H1 (cell line): ENCODE data around the gene APBA2. TPM values are rescaled to one million over a fixed set of nuclear protein-coding genes. Genes with fewer than 3 reads are reported as not detected.

ENCODE experiments used
- CTCF ChIA-PET: fragments of 300-600 bp; sonication (Branson Sonifier 250); formaldehyde crosslinking; loops from one replicate; lab custom pipeline; 2021; ENCODE audit not compliant: partially characterized antibody; lab: Charles Lee
- POLR2A ChIA-PET: fragments of 300-600 bp; sonication (Branson Sonifier 250); formaldehyde crosslinking; loops from one replicate; lab custom pipeline; 2021; ENCODE audit warnings: inconsistent platforms; ENCODE audit not compliant: partially characterized antibody; lab: Charles Lee
- DNase-seq, 2 experiments: peaks; one replicate each; pipeline versions ENCODE4 v3.0.0 to v3.0.0-alpha.2; 2010 to 2022; ENCODE audit warnings: low spot score in 2 of 2, low read depth in 1 of 2, mixed read lengths in 1 of 2
- FAIRE-seq: peaks from 2 replicates; lab custom pipeline; 2011; peaks lifted over from hg19 to GRCh38; lab: Jason Lieb, UNC
- H2AFZ ChIP-seq: 2 replicates; pipeline ENCODE4 v1.8.1; 2012; ENCODE audit warnings: low read length, inconsistent platforms
- H2AK5ac ChIP-seq: 2 replicates; pipeline ENCODE4 v1.6.1; 2013; ENCODE audit warnings: low read depth, low read length
- H2BK120ac ChIP-seq: replicated peaks from 2 replicates; pipeline ENCODE3; 2013; ENCODE audit warnings: low read depth, low read length, inconsistent platforms
- H2BK12ac ChIP-seq: 2 replicates; pipeline ENCODE4 v1.6.1; 2013; ENCODE audit warnings: low read depth, low read length
- H2BK15ac ChIP-seq: 2 replicates; pipeline ENCODE4 v1.6.1; 2013; ENCODE audit warnings: low read length
- H2BK20ac ChIP-seq: 2 replicates; pipeline ENCODE4 v1.6.1; 2013; ENCODE audit warnings: low read length
- H2BK5ac ChIP-seq: 2 replicates; pipeline ENCODE4 v1.6.1; 2013; ENCODE audit warnings: low read depth, low read length
- H3K14ac ChIP-seq: 2 replicates; pipeline ENCODE4 v1.6.1; 2013; ENCODE audit warnings: inconsistent platforms; ENCODE audit not compliant: insufficient read length
- H3K18ac ChIP-seq: 2 replicates; pipeline ENCODE4 v1.6.1; 2013; ENCODE audit warnings: low read length; ENCODE audit errors: extremely low read depth
- H3K23ac ChIP-seq: 2 replicates; pipeline ENCODE4 v1.6.1; 2013; ENCODE audit warnings: inconsistent platforms; ENCODE audit not compliant: insufficient read length
- H3K23me2 ChIP-seq: 2 replicates; pipeline ENCODE4 v1.6.1; 2013; ENCODE audit warnings: low read depth, low read length
- H3K27ac ChIP-seq: 2 replicates; pipeline ENCODE4 v1.6.1; 2011; ENCODE audit warnings: low read depth, low read length, inconsistent platforms
- H3K27me3 ChIP-seq, 4 experiments: replicated peaks in 1 of 4; 1 replicate in 1 of 4; 2 replicates in 3 of 4; pipeline versions ENCODE4 v1.6.1 to v1.8.1; 2011 to 2013; ENCODE audit warnings: low read length in 3 of 4, mild to moderate bottlenecking in 3 of 4, inconsistent platforms in 2 of 4, mixed read lengths in 2 of 4, moderate library complexity in 1 of 4; ENCODE audit not compliant: control insufficient read depth in 3 of 4, insufficient read depth in 3 of 4; ENCODE audit errors: extremely low read depth in 1 of 4
- H3K36me3 ChIP-seq, 4 experiments: 2 replicates each; pipeline versions ENCODE4 v1.6.1 to v1.8.1; 2011 to 2013; ENCODE audit warnings: mild to moderate bottlenecking in 4 of 4, low read length in 3 of 4, moderate library complexity in 2 of 4, control low read depth in 1 of 4, inconsistent platforms in 1 of 4; ENCODE audit not compliant: insufficient read depth in 4 of 4, control insufficient read depth in 2 of 4
- H3K4ac ChIP-seq: replicated peaks from 2 replicates; pipeline ENCODE3; 2013; ENCODE audit warnings: low read length, low read depth, mixed read lengths, inconsistent platforms; ENCODE audit not compliant: insufficient read length
- H3K4me1 ChIP-seq, 4 experiments: replicated peaks in 1 of 4; 1 replicate in 1 of 4; 2 replicates in 3 of 4; pipeline versions ENCODE4 v1.6.1 to v1.8.1; 2011 to 2013; ENCODE audit warnings: low read length in 3 of 4, inconsistent platforms in 2 of 4, mixed read lengths in 1 of 4; ENCODE audit not compliant: insufficient read depth in 4 of 4, control insufficient read depth in 3 of 4
- H3K4me2 ChIP-seq, 2 experiments: 2 replicates each; pipeline versions ENCODE4 v1.6.1 to v1.8.1; 2011 to 2013; ENCODE audit warnings: low read depth in 2 of 2, low read length in 2 of 2, control low read depth in 1 of 2, inconsistent platforms in 1 of 2, mild to moderate bottlenecking in 1 of 2; ENCODE audit not compliant: insufficient read depth in 1 of 2
- H3K4me3 ChIP-seq, 4 experiments: fragments of 200-600, 300-600 bp in 1 of 4; sonication (generic), shearing (Covaris generic), sonication (Bioruptor Twin) in 1 of 4; 2 replicates each; pipeline versions ENCODE4 v1.5.1 to v1.8.1; 2011 to 2016; ENCODE audit warnings: low read length in 4 of 4, low read depth in 3 of 4, control low read depth in 2 of 4, inconsistent platforms in 2 of 4, mild to moderate bottlenecking in 2 of 4, mixed read lengths in 1 of 4, moderate library complexity in 1 of 4; ENCODE audit not compliant: insufficient read depth in 2 of 4; ENCODE audit errors: extremely low read depth in 1 of 4
- H3K56ac ChIP-seq: replicated peaks from 2 replicates; pipeline ENCODE3; 2013; ENCODE audit warnings: low read depth, mild to moderate bottlenecking, mixed read lengths, low read length, inconsistent platforms; ENCODE audit not compliant: insufficient read length
- H3K79me1 ChIP-seq: 2 replicates; pipeline ENCODE4 v1.6.1; 2013; ENCODE audit warnings: low read depth, low read length, control low read depth
- H3K79me2 ChIP-seq, 2 experiments: 2 replicates each; pipeline versions ENCODE4 v1.6.1 to v1.8.1; 2012 to 2013; ENCODE audit warnings: low read length in 2 of 2, mild to moderate bottlenecking in 2 of 2, inconsistent platforms in 1 of 2; ENCODE audit not compliant: insufficient read depth in 2 of 2, control insufficient read depth in 1 of 2
- H3K9ac ChIP-seq, 4 experiments: replicated peaks in 1 of 4; 1 replicate in 1 of 4; 2 replicates in 3 of 4; pipeline versions ENCODE4 v1.6.1 to v1.8.1; 2011 to 2013; ENCODE audit warnings: low read depth in 3 of 4, low read length in 3 of 4, control low read depth in 2 of 4, mild to moderate bottlenecking in 2 of 4, moderate library complexity in 2 of 4, inconsistent platforms in 1 of 4; ENCODE audit errors: extremely low read depth in 1 of 4
- H3K9me3 ChIP-seq, 2 experiments: 2 replicates each; pipeline versions ENCODE4 v1.6.1 to v1.8.1; 2012 to 2013; ENCODE audit warnings: mild to moderate bottlenecking in 2 of 2, moderate library complexity in 2 of 2, control low read depth in 1 of 2, inconsistent platforms in 1 of 2, low read depth in 1 of 2, low read length in 1 of 2, mixed read lengths in 1 of 2; ENCODE audit not compliant: insufficient read depth in 2 of 2
- H4K20me1 ChIP-seq, 2 experiments: replicated peaks in 1 of 2; 2 replicates each; pipeline versions ENCODE3 to v1.8.1; 2011 to 2013; ENCODE audit warnings: inconsistent platforms in 2 of 2, low read length in 2 of 2, mild to moderate bottlenecking in 1 of 2; ENCODE audit not compliant: insufficient read depth in 2 of 2, control insufficient read depth in 1 of 2
- H4K5ac ChIP-seq: 2 replicates; pipeline ENCODE4 v1.6.1; 2013; ENCODE audit warnings: low read length, low read depth, mixed read lengths, inconsistent platforms; ENCODE audit not compliant: insufficient read length
- H4K8ac ChIP-seq: 2 replicates; pipeline ENCODE4 v1.8.0; 2013; ENCODE audit warnings: mild to moderate bottlenecking, moderate library complexity, low read length, inconsistent platforms; ENCODE audit not compliant: insufficient read depth; ENCODE audit errors: extremely low read depth
- H4K91ac ChIP-seq: replicated peaks from 2 replicates; pipeline ENCODE3; 2013; ENCODE audit warnings: low read length, mixed read lengths, inconsistent platforms; ENCODE audit not compliant: insufficient read length
- BACH1 ChIP-seq: IDR thresholded peaks from 2 replicates; pipeline ENCODE4 v1.6.1; 2012; ENCODE audit warnings: low read length, improper control_type of control experiment
- BCL11A ChIP-seq, 2 experiments: IDR thresholded peaks; one replicate each; pipeline ENCODE4 v1.6.1; 2011; ENCODE audit warnings: low read depth in 2 of 2, low read length in 2 of 2, mild to moderate bottlenecking in 2 of 2
- FOSL1 ChIP-seq: IDR thresholded peaks from 2 replicates; pipeline ENCODE4 v1.6.1; 2011; ENCODE audit warnings: mild to moderate bottlenecking, low read depth, low read length, moderate library complexity; ENCODE audit not compliant: insufficient read depth
- RFX5 ChIP-seq: IDR thresholded peaks from 2 replicates; pipeline ENCODE4 v1.6.1; 2011; ENCODE audit warnings: low read depth, low read length, improper control_type of control experiment, borderline replicate concordance
- SAP30 ChIP-seq: fragments of 300-600 bp; sonication (generic); IDR thresholded peaks from 2 replicates; pipeline ENCODE4 v1.7.1; 2012; ENCODE audit warnings: low read length, moderate library complexity, mild to moderate bottlenecking, inconsistent platforms; ENCODE audit not compliant: insufficient read depth, insufficient replicate concordance
- SIN3A ChIP-seq, 2 experiments: IDR thresholded peaks in 1 of 2; conservative IDR thresholded peaks in 1 of 2; 2 replicates each; pipeline ENCODE4 v1.6.1; 2011 to 2012; ENCODE audit warnings: low read length in 2 of 2, improper control_type of control experiment in 1 of 2, low read depth in 1 of 2, mild to moderate bottlenecking in 1 of 2
- WGBS, 2 experiments: shearing (Covaris generic) in 1 of 2; methylation state at CpG; one replicate each; pipeline versions ENCODE4 v1.1.6 to v1.1.7; 2013 to 2015; ENCODE audit warnings: low lambda C conversion rate in 2 of 2, mixed read lengths in 2 of 2, inconsistent platforms in 1 of 2, low coverage in 1 of 2, missing lambda C conversion rate in 1 of 2; ENCODE audit not compliant: insufficient replicate concordance in 2 of 2, insufficient coverage in 1 of 2, insufficient read length in 1 of 2; ENCODE audit errors: extremely low coverage in 1 of 2, missing lambda C conversion rate in 1 of 2; 5-methylcytosine and 5-hydroxymethylcytosine counted together
- polyA plus RNA-seq, 7 experiments: library from polyadenylated mRNA; depleted of rRNA in 3 of 7; stranded (reverse) in 5 of 7; unstranded in 2 of 7; fragments of >200 nt in 5 of 7; fragments of 200-250 nt in 2 of 7; gene quantifications; 1 replicate in 5 of 7; 2 replicates in 1 of 7; 4 replicates in 1 of 7; pipeline versions ENCODE4 v1.2.1 to v1.2.3, GENCODE V29; 2011 to 2013; ENCODE audit warnings: missing spikeins in 2 of 7, mixed read lengths in 2 of 7
- total RNA-seq: library from RNA; stranded (reverse); fragmentation: NEBNext Ultra II Directional; extraction: Animal tissue kit (Norgen Biotek cat#: 25700); gene quantifications from 2 replicates; pipeline ENCODE4 v1.2.1, GENCODE V29; 2021

APBA2 gene
- total and polyA plus RNA-seq, 2 of the 8 experiments (the other 6 are each of a cell fraction or from before 2014, with no cell fraction given), result 15.5 to 19.0 TPM

DNA sequence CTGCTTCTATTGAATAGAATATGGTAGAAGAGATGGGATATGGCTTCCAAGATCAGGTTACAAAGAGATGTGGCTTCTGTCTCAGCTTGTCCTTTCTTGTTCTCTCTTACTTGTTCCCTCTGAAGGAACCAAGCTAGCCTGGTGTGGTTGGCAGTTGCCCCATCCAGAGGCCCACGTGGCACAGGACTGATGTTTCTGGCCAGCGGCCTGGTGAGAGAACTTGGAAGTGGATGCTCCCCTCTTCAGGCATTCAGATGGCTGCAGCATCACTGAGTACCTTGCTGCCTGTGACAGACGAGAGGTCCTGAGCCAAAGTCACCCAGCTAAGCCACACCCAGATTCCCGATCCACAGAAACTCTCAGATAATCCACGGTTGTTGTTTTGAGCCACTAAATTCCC is 200.2 kb downstream of the APBA2 start:
- H3K23me2 ChIP-seq, result no peaks in the 10 kb centered on the region
- CTCF ChIA-PET, result interaction anchor here (1.0 to 2.5 kb wide), 6 partner anchors 8 to 164 kb away, joined by 3 to 11 read pairs (median 6); no protein-coding TSS in a partner anchor
- no peaks in the 10 kb centered on the region for H3K36me3 ChIP-seq
- no peak overlapping the region for H2BK5ac ChIP-seq
- no peaks in the 10 kb centered on the region for H3K27me3 ChIP-seq
- H3K18ac ChIP-seq, result no peak overlapping the region
- FAIRE-seq, result no peak
- peak overlapping the region; percentile 21 for H3K56ac ChIP-seq
- H3K4me3 ChIP-seq, result no peak overlapping the region
- peaks cover 0 to 3% of the 10 kb centered on the region in 2 experiments; a peak in 1 of 4 replicates for H3K9me3 ChIP-seq
- peak overlapping the region; percentile 35; the same call in 1 of the 2 replicates for H4K8ac ChIP-seq
- no peak overlapping the region for H4K5ac ChIP-seq
- H2BK12ac ChIP-seq, result no peak overlapping the region
- H3K79me1 ChIP-seq, result no peaks in the 10 kb centered on the region
- H3K14ac ChIP-seq, result no peak overlapping the region
- no peak overlapping the region for H3K9ac ChIP-seq
- TF ChIP-seq RFX5, result no peak
- TF ChIP-seq BACH1, result no peak
- no peak for TF ChIP-seq SAP30
- no peak for TF ChIP-seq SIN3A (conservative IDR thresholded peaks at IDR 0.05 in 1 of 2, IDR thresholded peaks at IDR 0.05 in 1 of 2; ENCODE audit: low read depth in 1 of 2, low read length in 2 of 2)
- TF ChIP-seq BCL11A (IDR thresholded peaks at IDR 0.05; ENCODE audit: low read depth in 2 of 2, low read length in 2 of 2), result no peak
- no peak for TF ChIP-seq FOSL1
- no peak overlapping the region for H2BK120ac ChIP-seq
- H3K23ac ChIP-seq, result no peak overlapping the region
- no peak for DNase-seq
- POLR2A ChIA-PET, result interaction anchor here (1.2 kb wide), 1 partner anchor 14 kb away, joined by 3 read pairs; no protein-coding TSS in a partner anchor
- no peak overlapping the region for H2BK15ac ChIP-seq
- H4K20me1 ChIP-seq, result no peaks in the 10 kb centered on the region
- no peak overlapping the region for H4K91ac ChIP-seq
- no peak overlapping the region for H2AK5ac ChIP-seq
- H2AFZ ChIP-seq, result no peak overlapping the region
- H3K79me2 ChIP-seq, result no peaks in the 10 kb centered on the region
- 88% methylated on average over 5 of the region's 5 CpGs; no CpG with 5 or more reads in 1 of the 2 experiments for WGBS, 2 experiments
- no peak overlapping the region for H3K27ac ChIP-seq
- no peak overlapping the region for H3K4ac ChIP-seq
- H3K4me1 ChIP-seq, result peaks cover 0 to 5% (median 2%) of the 10 kb centered on the region in 4 experiments; a peak in 2 of 7 replicates
- 0 out of 2 replicates have a peak overlapping the region, but pooled peaks have one; percentile 48 for H2BK20ac ChIP-seq
- no peak overlapping the region for H3K4me2 ChIP-seq
